Panc1 (cell line): ENCODE measurements around the gene KLHDC10. TPM values are rescaled to one million over a fixed set of nuclear protein-coding genes. Genes with fewer than 3 reads are reported as not detected.
A peak's percentile ranks its signal among the peaks of the same experiment; 100 is the strongest.

ENCODE experiments used
- ATAC-seq: fragments of 200-7000 bp; cut with Tn5 transposase; 2 replicates; pipeline ENCODE4 v1.9.1; 2020; ENCODE audit warnings: mild to moderate bottlenecking, moderate library complexity
- Bru-seq: library from RNA; stranded (reverse); fragments of 400-500 nt; gene quantifications from one replicate; lab custom pipeline; 2021; lab: Mats Ljungman, UMichigan
- BruChase-seq, 2 experiments: library from RNA; stranded (reverse); fragments of 400-500 nt; gene quantifications; one replicate each; lab custom pipeline; 2021; lab: Mats Ljungman, UMichigan
- BruUV-seq: library from RNA; stranded (reverse); fragments of 400-500 nt; replicated peaks from 2 replicates; lab custom pipeline; 2021; lab: Mats Ljungman, UMichigan
- CTCF ChIA-PET: fragments of 300-600 bp; sonication (Branson Sonifier 250); formaldehyde crosslinking; loops from one replicate; lab custom pipeline; 2022; ENCODE audit warnings: antibody characterized with exemption; lab: Charles Lee
- POLR2A ChIA-PET: fragments of 300-600 bp; sonication (Branson Sonifier 250); formaldehyde crosslinking; loops from one replicate; lab custom pipeline; 2022; ENCODE audit warnings: antibody characterized with exemption; lab: Charles Lee
- DNase-seq: peaks from one replicate; pipeline ENCODE4 v3.0.0-alpha.2; 2010; ENCODE audit warnings: low read depth, low spot score
- H3K27ac ChIP-seq: 2 replicates; pipeline ENCODE4 v1.5.1; 2011; ENCODE audit warnings: mild to moderate bottlenecking, low read length, inconsistent platforms
- H3K27me3 ChIP-seq: fragments of 200-500 bp; sonication (Bioruptor generic); 2 replicates; pipeline ENCODE4 v1.6.0; 2014; ENCODE audit warnings: low read length, inconsistent platforms; ENCODE audit not compliant: control insufficient read depth, insufficient read depth
- H3K36me3 ChIP-seq: fragments of 200-500 bp; sonication (Bioruptor generic); 2 replicates; pipeline ENCODE4 v1.5.1; 2014; ENCODE audit warnings: inconsistent platforms, mild to moderate bottlenecking, low read length, moderate library complexity; ENCODE audit not compliant: control insufficient read depth, insufficient read depth
- H3K4me1 ChIP-seq: 2 replicates; pipeline ENCODE4 v1.5.1; 2011; ENCODE audit warnings: inconsistent platforms, mild to moderate bottlenecking, low read length, moderate library complexity; ENCODE audit not compliant: control insufficient read depth, insufficient read depth
- H3K4me3 ChIP-seq, 2 experiments: 2 replicates each; pipeline ENCODE4 v1.5.1; 2011 to 2012; ENCODE audit warnings: low read depth in 2 of 2, low read length in 2 of 2, mild to moderate bottlenecking in 2 of 2, inconsistent platforms in 1 of 2, moderate library complexity in 1 of 2
- H3K9me3 ChIP-seq: fragments of 200-500 bp; sonication (Bioruptor generic); 2 replicates; pipeline ENCODE4 v1.5.1; 2014; ENCODE audit warnings: low read depth, mild to moderate bottlenecking, inconsistent platforms, low read length, moderate library complexity; ENCODE audit not compliant: control insufficient read depth, insufficient read depth
- CTCF ChIP-seq: fragments of 450-650 bp; IDR thresholded peaks from 2 replicates; pipeline ENCODE4 v1.5.1; 2017; ENCODE audit warnings: mild to moderate bottlenecking
- POLR2AphosphoS5 ChIP-seq: IDR thresholded peaks from 2 replicates; pipeline ENCODE4 v1.6.1; 2012; ENCODE audit warnings: mild to moderate bottlenecking, low read depth, low read length, moderate library complexity
- SIN3A ChIP-seq: IDR thresholded peaks from 2 replicates; pipeline ENCODE4 v1.6.1; 2012; ENCODE audit warnings: low read depth, mild to moderate bottlenecking, low read length, moderate library complexity, borderline replicate concordance; ENCODE audit not compliant: insufficient read depth
- TCF7L2 ChIP-seq: IDR thresholded peaks from 2 replicates; pipeline ENCODE4 v1.6.1; 2011; ENCODE audit warnings: mild to moderate bottlenecking, low read depth, low read length, inconsistent platforms
- in situ Hi-C: cut with HindIII; loops from 2 replicates; pipeline ENCODE4 v1.10.0; 2016; ENCODE audit warnings: low sequenced_read_pairs, low pct_unique_long_range_greater_than_20kb
- intact Hi-C: fragments of 100-400 bp; cut with micrococcal nuclease; formaldehyde crosslinking; loops from one replicate; pipeline ENCODE4 v1.10.0; 2022; ENCODE audit not compliant: unreplicated experiment
- long read RNA-seq: library from polyadenylated mRNA; unstranded; transcript quantifications from one replicate; pipeline ENCODE4 v2.0.0, GENCODE V29; 2021; ENCODE audit not compliant: unreplicated experiment
- polyA plus RNA-seq: library from polyadenylated mRNA; unstranded; fragments of >200 nt; gene quantifications from one replicate; pipeline ENCODE4 v1.2.1, GENCODE V29; 2012; ENCODE audit warnings: missing spikeins; ENCODE audit not compliant: insufficient read length
- total RNA-seq: library from RNA; stranded (reverse); gene quantifications from one replicate; pipeline ENCODE4 v1.2.1, GENCODE V29; 2021; ENCODE audit not compliant: unreplicated experiment
- TF ChIP-seq, protein P1 (sequence below), 2 experiments: IDR thresholded peaks; 2 replicates each; pipeline ENCODE4 v1.6.1; 2011 to 2012; ENCODE audit warnings: low read depth in 2 of 2, control low read depth in 1 of 2, low read length in 1 of 2, mild to moderate bottlenecking in 1 of 2, moderate library complexity in 1 of 2; ENCODE audit not compliant: insufficient read depth in 1 of 2

Gene KLHDC10
- total RNA-seq: 26.7 TPM
- 21.2 TPM for polyA plus RNA-seq
- percentile 75 among the genes with signal in this experiment for Bru-seq, nascent RNA
- BruChase-seq, experiment 1, labeled RNA remaining after a 2-hour chase: percentile 81 among the genes with signal in this experiment
- percentile 83 among the genes with signal in this experiment for BruChase-seq, experiment 2, labeled RNA remaining after a 6-hour chase
- long read RNA-seq, full-length matches to known transcripts: 4 of 34 reads
- long read RNA-seq, partial matches to known transcripts: 16 of 34 reads
- long read RNA-seq, other reads (novel, unspliced or antisense): 14 of 34 reads

- Histone ChIP-seq H3K36me3 (peaks cover 3% of the 10 kb centered on the region; the same call in 1 of the 2 replicates), H3K4me3 (peak within 1 kb of the TSS; percentile 82 to 91), H3K27me3 (no peaks in the 10 kb centered on the region), H3K4me1 (peaks cover 26% of the 10 kb centered on the region), H3K9me3 (no peaks in the 10 kb centered on the region), H3K27ac (peak within 1 kb of the TSS; percentile 87)
- in situ Hi-C loops (no loop called here), intact Hi-C loops (loop anchor here (5.0 to 10.0 kb wide), 4 partner anchors 315 to 762 kb away; partner anchors contain the start of genes CPA1 and MEST)
- no TSS peak for BruUV-seq
- POLR2A ChIA-PET: interaction anchor here (0.5 to 0.7 kb wide), 3 partner anchors 643 to 782 kb away, joined by 4 to 6 read pairs (median 5); no protein-coding TSS in a partner anchor
- TF ChIP-seq TCF7L2 (no peak), POLR2AphosphoS5 (peak; percentile 72), SIN3A (peak; percentile 89; the same call in 1 of the 2 replicates), CTCF (no peak)
- TF ChIP-seq, protein P1, sequence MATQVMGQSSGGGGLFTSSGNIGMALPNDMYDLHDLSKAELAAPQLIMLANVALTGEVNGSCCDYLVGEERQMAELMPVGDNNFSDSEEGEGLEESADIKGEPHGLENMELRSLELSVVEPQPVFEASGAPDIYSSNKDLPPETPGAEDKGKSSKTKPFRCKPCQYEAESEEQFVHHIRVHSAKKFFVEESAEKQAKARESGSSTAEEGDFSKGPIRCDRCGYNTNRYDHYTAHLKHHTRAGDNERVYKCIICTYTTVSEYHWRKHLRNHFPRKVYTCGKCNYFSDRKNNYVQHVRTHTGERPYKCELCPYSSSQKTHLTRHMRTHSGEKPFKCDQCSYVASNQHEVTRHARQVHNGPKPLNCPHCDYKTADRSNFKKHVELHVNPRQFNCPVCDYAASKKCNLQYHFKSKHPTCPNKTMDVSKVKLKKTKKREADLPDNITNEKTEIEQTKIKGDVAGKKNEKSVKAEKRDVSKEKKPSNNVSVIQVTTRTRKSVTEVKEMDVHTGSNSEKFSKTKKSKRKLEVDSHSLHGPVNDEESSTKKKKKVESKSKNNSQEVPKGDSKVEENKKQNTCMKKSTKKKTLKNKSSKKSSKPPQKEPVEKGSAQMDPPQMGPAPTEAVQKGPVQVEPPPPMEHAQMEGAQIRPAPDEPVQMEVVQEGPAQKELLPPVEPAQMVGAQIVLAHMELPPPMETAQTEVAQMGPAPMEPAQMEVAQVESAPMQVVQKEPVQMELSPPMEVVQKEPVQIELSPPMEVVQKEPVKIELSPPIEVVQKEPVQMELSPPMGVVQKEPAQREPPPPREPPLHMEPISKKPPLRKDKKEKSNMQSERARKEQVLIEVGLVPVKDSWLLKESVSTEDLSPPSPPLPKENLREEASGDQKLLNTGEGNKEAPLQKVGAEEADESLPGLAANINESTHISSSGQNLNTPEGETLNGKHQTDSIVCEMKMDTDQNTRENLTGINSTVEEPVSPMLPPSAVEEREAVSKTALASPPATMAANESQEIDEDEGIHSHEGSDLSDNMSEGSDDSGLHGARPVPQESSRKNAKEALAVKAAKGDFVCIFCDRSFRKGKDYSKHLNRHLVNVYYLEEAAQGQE (IDR thresholded peaks at IDR 0.05; ENCODE audit: insufficient read depth in 1 of 2, low read depth in 2 of 2, low read length in 1 of 2): no peak
- ATAC-seq: peak; percentile 99
- DNase-seq: peak; percentile 99
- CTCF ChIA-PET: interaction anchor here (0.5 to 1.5 kb wide), 4 partner anchors 203 to 688 kb away, joined by 3 to 8 read pairs (median 4); no protein-coding TSS in a partner anchor
These were observed at the start of gene KLHDC10 for GRCh38 chr7:130069978-130070860. KLHDC10 (plus strand) TSS chr7:130070534; CDS start chr7:130070644, 110 bp downstream.

DNA sequence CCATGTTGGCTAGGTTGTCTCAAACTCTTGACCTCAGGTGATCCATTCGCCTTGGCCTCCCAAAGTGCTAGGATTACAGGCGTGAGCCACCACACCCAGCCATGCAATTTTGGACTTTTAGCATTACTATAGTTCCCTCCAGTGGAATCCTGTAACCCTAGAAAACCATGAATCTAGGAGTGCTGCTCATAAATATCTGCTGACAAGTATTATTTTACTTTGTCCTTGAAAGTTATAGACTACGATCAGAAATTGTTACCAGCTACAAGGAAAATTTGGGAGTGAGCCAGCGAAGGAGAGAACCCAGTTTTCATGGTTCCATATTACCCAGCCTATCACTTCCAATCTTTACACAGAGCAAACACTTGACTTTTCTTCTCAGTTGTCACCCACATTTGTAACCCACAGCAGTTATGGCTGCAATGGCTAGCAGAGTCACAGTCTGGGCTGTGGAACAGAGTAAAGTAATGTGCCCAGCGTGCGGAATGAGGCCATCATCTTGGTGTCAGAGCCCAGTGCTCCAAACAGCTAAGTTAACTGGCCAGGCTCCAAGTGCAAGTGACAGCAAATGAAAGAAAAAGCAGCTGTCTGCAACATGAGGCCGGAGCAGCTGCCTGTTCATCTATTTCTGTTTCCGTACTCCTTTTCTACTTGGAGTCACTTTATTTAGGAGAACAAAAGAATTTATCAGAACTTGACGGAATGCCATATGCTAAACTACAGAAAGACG lies 49.1 kb upstream of the KLHDC10 start:
- Histone ChIP-seq H3K4me1 (no peaks in the 10 kb centered on the region), H3K27me3 (no peaks in the 10 kb centered on the region), H3K27ac (no peak overlapping the region), H3K4me3 (no peak overlapping the region), H3K9me3 (no peaks in the 10 kb centered on the region), H3K36me3 (peaks cover 16% of the 10 kb centered on the region)
- ChIA-PET CTCF (interaction anchor here (0.5 kb wide), 1 partner anchor 11 kb away, joined by 7 read pairs; no protein-coding TSS in a partner anchor), POLR2A (no interaction called here)
- intact Hi-C loops (no loop called here), in situ Hi-C loops (no loop called here)
- ATAC-seq (no peak), DNase-seq (no peak)
- BruUV-seq: TSS peak; percentile 64
- TF ChIP-seq TCF7L2 (no peak), POLR2AphosphoS5 (no peak), CTCF (no peak), SIN3A (no peak)
- TF ChIP-seq, protein P1 (IDR thresholded peaks at IDR 0.05; ENCODE audit: insufficient read depth in 1 of 2, low read depth in 2 of 2, low read length in 1 of 2): no peak
